WTC11 (cell line): ENCODE data around the gene PHACTR3. TPM values are rescaled to one million over a fixed set of nuclear protein-coding genes. Genes with fewer than 3 reads are reported as not detected.

Source experiments
- ATAC-seq: fragments of 200-7000 bp; cut with Tn5 transposase; 2 replicates; pipeline ENCODE4 v1.10.0; 2021; ENCODE audit warnings: mild to moderate bottlenecking, moderate library complexity
- CTCF ChIA-PET: fragments of 300-600 bp; sonication (Branson Sonifier 250); formaldehyde crosslinking; loops from one replicate; lab custom pipeline; 2021; ENCODE audit warnings: antibody characterized with exemption; lab: Charles Lee
- POLR2A ChIA-PET: fragments of 350-600 bp; sonication (Branson Sonifier 250); formaldehyde crosslinking; loops from one replicate; lab custom pipeline; 2021; ENCODE audit warnings: antibody characterized with exemption; lab: Charles Lee
- DNase-seq: peaks from one replicate; pipeline ENCODE4 v3.0.0; 2021; ENCODE audit warnings: low spot score
- H3K27ac Mint-ChIP-seq: 2 replicates; pipeline ENCODE4 v1.8.0; 2021; ENCODE audit warnings: mixed read lengths
- H3K27me3 Mint-ChIP-seq: 2 replicates; pipeline ENCODE4 v1.8.0; 2021; ENCODE audit warnings: low read depth, mild to moderate bottlenecking, moderate library complexity, mixed read lengths
- H3K36me3 Mint-ChIP-seq: 2 replicates; pipeline ENCODE4 v1.8.0; 2021; ENCODE audit warnings: mixed read lengths
- H3K4me1 Mint-ChIP-seq: 2 replicates; pipeline ENCODE4 v1.8.0; 2022; ENCODE audit warnings: mixed read lengths
- H3K4me3 Mint-ChIP-seq: 2 replicates; pipeline ENCODE4 v1.8.0; 2021; ENCODE audit warnings: mild to moderate bottlenecking, moderate library complexity, mixed read lengths
- H3K9me3 Mint-ChIP-seq: 2 replicates; pipeline ENCODE4 v1.8.0; 2021; ENCODE audit warnings: mixed read lengths
- ESRRA ChIP-seq: sonication (generic); formaldehyde crosslinking; IDR thresholded peaks from 2 replicates; pipeline ENCODE4 v1.8.1; 2022; ENCODE audit warnings: mild to moderate bottlenecking, missing genetic modification reagents, borderline replicate concordance
- GABPB1 ChIP-seq: sonication (generic); formaldehyde crosslinking; IDR thresholded peaks from 2 replicates; pipeline ENCODE4 v1.8.1; 2023; ENCODE audit warnings: mild to moderate bottlenecking, missing genetic modification reagents
- NR1H2 ChIP-seq: sonication (generic); formaldehyde crosslinking; IDR thresholded peaks from 2 replicates; pipeline ENCODE4 v1.9.0; 2021; ENCODE audit warnings: mild to moderate bottlenecking, moderate library complexity, missing genetic modification reagents
- RELA ChIP-seq: sonication (generic); formaldehyde crosslinking; IDR thresholded peaks from 2 replicates; pipeline ENCODE4 v1.8.1; 2022; ENCODE audit warnings: missing genetic modification reagents, mild to moderate bottlenecking, borderline replicate concordance
- TEAD1 ChIP-seq: sonication (generic); formaldehyde crosslinking; IDR thresholded peaks from 2 replicates; pipeline ENCODE4 v1.8.0; 2022; ENCODE audit warnings: mild to moderate bottlenecking, missing genetic modification reagents
- ZBTB21 ChIP-seq: sonication (generic); formaldehyde crosslinking; IDR thresholded peaks from 2 replicates; pipeline ENCODE4 v1.8.1; 2023; ENCODE audit warnings: mild to moderate bottlenecking, missing genetic modification reagents, borderline replicate concordance
- ZNF317 ChIP-seq: sonication (generic); formaldehyde crosslinking; IDR thresholded peaks from 2 replicates; pipeline ENCODE4 v1.8.1; 2023; ENCODE audit warnings: low read depth, mild to moderate bottlenecking, moderate library complexity, missing genetic modification reagents, borderline replicate concordance
- total RNA-seq: library from RNA; stranded (reverse); gene quantifications from 3 replicates; pipeline ENCODE4 v1.2.3, GENCODE V29; 2021
- TF ChIP-seq, protein P1 (sequence below): sonication (generic); formaldehyde crosslinking; IDR thresholded peaks from 2 replicates; pipeline ENCODE4 v1.8.0; 2022; ENCODE audit warnings: mild to moderate bottlenecking, missing genetic modification reagents
- TF ChIP-seq, protein P2 (sequence below): sonication (generic); formaldehyde crosslinking; IDR thresholded peaks from 2 replicates; pipeline ENCODE4 v1.8.0; 2023; ENCODE audit warnings: missing genetic modification reagents
- TF ChIP-seq, protein P3 (sequence below): fragments of 200-600 bp; IDR thresholded peaks from 2 replicates; pipeline ENCODE4 v1.8.0; 2022; ENCODE audit warnings: antibody characterized with exemption
- TF ChIP-seq, protein P4 (sequence below): sonication (generic); formaldehyde crosslinking; IDR thresholded peaks from 2 replicates; pipeline ENCODE4 v1.8.1; 2023; ENCODE audit warnings: mild to moderate bottlenecking, missing genetic modification reagents, moderate library complexity
- TF ChIP-seq, protein P5 (sequence below): sonication (generic); formaldehyde crosslinking; IDR thresholded peaks from 2 replicates; pipeline ENCODE4 v1.8.0; 2022; ENCODE audit warnings: mild to moderate bottlenecking, missing genetic modification reagents
- TF ChIP-seq, protein P6 (sequence below): sonication (generic); formaldehyde crosslinking; conservative IDR thresholded peaks from 2 replicates; pipeline ENCODE4 v1.8.1; 2023; ENCODE audit warnings: mild to moderate bottlenecking, low read depth, missing genetic modification reagents, moderate library complexity

PHACTR3 gene
- total RNA-seq, 1 experiment from 2014 or later, result 0.28 TPM

DNA sequence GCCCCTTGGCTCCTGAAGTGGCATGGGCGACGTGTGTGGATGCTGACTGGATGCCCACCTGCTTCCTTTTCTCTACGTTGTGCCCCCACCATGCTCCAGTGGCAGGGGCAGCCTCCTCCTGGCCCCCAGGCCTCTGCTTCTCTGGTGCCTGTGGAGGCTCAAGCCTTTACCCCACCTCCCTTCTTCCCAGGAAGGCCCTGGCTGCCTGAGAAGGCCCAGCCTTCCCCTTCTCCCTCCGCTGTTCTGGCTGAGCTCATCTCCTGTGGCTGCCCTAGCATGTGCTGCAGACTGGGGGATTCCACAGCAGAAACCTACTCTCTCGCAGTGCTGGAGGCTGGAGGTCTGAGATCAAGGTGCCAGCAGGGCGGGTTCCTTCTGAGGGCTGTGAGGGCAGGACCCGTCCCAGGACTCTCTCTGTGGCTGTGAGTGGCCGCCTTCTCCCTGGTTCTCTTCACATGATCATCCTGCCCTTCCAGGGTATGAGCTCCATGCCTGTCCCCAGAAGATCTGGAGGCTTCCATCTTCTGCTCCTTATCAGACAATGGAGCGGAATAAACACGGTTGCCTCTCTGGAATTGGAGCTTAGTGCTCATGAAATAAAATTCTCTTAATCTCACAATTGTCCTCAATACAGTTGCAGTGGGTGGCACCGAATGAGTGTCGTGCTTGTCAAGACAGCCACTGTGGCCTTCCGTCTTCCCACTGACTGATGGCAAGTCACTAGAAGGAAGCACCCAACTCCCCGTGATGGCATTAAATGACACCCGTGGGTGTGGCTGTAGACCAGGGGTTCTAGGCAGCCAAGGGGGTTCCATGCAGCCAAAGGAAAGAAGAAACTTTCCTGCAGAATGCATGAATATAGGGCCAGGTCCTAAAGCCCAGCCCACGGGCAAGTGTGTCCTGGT, 25.1 kb downstream of the PHACTR3 start:
- H3K4me1 Mint-ChIP-seq, result no peaks in the 10 kb centered on the region
- CTCF ChIA-PET, result interaction anchor here (0.6 to 0.8 kb wide), 2 partner anchors 33 to 120 kb away, joined by 3 read pairs; no protein-coding TSS in a partner anchor
- peaks cover 60% of the 10 kb centered on the region for H3K27me3 Mint-ChIP-seq
- H3K4me3 Mint-ChIP-seq, result no peak overlapping the region
- no peak overlapping the region for H3K27ac Mint-ChIP-seq
- DNase-seq (no peak), ATAC-seq (no peak)
- H3K36me3 Mint-ChIP-seq, result no peaks in the 10 kb centered on the region
- H3K9me3 Mint-ChIP-seq, result peaks cover 21% of the 10 kb centered on the region
- TF ChIP-seq, protein P1, sequence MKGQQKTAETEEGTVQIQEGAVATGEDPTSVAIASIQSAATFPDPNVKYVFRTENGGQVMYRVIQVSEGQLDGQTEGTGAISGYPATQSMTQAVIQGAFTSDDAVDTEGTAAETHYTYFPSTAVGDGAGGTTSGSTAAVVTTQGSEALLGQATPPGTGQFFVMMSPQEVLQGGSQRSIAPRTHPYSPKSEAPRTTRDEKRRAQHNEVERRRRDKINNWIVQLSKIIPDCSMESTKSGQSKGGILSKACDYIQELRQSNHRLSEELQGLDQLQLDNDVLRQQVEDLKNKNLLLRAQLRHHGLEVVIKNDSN (CRISPR knock-in tag), result no peak
- no peak for TF ChIP-seq ESRRA (CRISPR knock-in tag)
- TF ChIP-seq ZBTB21 (CRISPR knock-in tag), result no peak
- TF ChIP-seq, protein P2, sequence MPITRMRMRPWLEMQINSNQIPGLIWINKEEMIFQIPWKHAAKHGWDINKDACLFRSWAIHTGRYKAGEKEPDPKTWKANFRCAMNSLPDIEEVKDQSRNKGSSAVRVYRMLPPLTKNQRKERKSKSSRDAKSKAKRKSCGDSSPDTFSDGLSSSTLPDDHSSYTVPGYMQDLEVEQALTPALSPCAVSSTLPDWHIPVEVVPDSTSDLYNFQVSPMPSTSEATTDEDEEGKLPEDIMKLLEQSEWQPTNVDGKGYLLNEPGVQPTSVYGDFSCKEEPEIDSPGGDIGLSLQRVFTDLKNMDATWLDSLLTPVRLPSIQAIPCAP (CRISPR knock-in tag), result no peak
- no peak for TF ChIP-seq RELA (CRISPR knock-in tag)
- no peak for TF ChIP-seq GABPB1 (CRISPR knock-in tag)
- TF ChIP-seq, protein P3, sequence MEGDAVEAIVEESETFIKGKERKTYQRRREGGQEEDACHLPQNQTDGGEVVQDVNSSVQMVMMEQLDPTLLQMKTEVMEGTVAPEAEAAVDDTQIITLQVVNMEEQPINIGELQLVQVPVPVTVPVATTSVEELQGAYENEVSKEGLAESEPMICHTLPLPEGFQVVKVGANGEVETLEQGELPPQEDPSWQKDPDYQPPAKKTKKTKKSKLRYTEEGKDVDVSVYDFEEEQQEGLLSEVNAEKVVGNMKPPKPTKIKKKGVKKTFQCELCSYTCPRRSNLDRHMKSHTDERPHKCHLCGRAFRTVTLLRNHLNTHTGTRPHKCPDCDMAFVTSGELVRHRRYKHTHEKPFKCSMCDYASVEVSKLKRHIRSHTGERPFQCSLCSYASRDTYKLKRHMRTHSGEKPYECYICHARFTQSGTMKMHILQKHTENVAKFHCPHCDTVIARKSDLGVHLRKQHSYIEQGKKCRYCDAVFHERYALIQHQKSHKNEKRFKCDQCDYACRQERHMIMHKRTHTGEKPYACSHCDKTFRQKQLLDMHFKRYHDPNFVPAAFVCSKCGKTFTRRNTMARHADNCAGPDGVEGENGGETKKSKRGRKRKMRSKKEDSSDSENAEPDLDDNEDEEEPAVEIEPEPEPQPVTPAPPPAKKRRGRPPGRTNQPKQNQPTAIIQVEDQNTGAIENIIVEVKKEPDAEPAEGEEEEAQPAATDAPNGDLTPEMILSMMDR, result no peak
- TF ChIP-seq, protein P4, sequence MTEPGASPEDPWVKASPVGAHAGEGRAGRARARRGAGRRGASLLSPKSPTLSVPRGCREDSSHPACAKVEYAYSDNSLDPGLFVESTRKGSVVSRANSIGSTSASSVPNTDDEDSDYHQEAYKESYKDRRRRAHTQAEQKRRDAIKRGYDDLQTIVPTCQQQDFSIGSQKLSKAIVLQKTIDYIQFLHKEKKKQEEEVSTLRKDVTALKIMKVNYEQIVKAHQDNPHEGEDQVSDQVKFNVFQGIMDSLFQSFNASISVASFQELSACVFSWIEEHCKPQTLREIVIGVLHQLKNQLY, result no peak
- TF ChIP-seq, protein P5, sequence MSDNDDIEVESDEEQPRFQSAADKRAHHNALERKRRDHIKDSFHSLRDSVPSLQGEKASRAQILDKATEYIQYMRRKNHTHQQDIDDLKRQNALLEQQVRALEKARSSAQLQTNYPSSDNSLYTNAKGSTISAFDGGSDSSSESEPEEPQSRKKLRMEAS (CRISPR knock-in tag), result no peak
- no peak for TF ChIP-seq NR1H2 (CRISPR knock-in tag)
- no peak for TF ChIP-seq ZNF317 (CRISPR knock-in tag)
- TF ChIP-seq, protein P6, sequence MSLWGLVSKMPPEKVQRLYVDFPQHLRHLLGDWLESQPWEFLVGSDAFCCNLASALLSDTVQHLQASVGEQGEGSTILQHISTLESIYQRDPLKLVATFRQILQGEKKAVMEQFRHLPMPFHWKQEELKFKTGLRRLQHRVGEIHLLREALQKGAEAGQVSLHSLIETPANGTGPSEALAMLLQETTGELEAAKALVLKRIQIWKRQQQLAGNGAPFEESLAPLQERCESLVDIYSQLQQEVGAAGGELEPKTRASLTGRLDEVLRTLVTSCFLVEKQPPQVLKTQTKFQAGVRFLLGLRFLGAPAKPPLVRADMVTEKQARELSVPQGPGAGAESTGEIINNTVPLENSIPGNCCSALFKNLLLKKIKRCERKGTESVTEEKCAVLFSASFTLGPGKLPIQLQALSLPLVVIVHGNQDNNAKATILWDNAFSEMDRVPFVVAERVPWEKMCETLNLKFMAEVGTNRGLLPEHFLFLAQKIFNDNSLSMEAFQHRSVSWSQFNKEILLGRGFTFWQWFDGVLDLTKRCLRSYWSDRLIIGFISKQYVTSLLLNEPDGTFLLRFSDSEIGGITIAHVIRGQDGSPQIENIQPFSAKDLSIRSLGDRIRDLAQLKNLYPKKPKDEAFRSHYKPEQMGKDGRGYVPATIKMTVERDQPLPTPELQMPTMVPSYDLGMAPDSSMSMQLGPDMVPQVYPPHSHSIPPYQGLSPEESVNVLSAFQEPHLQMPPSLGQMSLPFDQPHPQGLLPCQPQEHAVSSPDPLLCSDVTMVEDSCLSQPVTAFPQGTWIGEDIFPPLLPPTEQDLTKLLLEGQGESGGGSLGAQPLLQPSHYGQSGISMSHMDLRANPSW (CRISPR knock-in tag), result no peak
- POLR2A ChIA-PET, result interaction anchor here (0.7 kb wide), 1 partner anchor 11 kb away, joined by 3 read pairs; no protein-coding TSS in a partner anchor

DNA sequence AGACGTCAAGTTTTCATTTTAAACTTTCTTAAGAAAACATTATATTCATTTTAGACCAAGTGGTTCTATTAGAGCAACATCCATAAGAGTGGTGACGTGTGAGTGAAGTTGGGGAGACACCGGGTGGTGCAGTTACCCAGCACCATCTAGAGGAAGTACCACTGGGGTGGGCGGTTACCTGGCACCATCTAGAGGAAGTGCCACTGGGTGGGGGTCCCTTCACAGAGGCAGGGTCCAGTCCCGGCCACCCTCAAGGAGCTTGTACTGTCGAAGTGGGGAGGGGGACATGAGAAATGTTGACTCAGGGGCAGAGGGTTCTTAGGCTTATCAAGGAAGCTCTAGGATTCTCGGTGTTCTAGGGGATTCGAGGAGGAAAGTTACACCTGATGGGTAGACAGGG, 26.2 kb downstream of the PHACTR3 start:
- ATAC-seq (no peak), DNase-seq (no peak)
- H3K27me3 Mint-ChIP-seq, result peaks cover 51% of the 10 kb centered on the region
- no peak overlapping the region for H3K27ac Mint-ChIP-seq
- no peaks in the 10 kb centered on the region for H3K36me3 Mint-ChIP-seq
- no peak overlapping the region for H3K4me3 Mint-ChIP-seq
- no peak for TF ChIP-seq TEAD1 (CRISPR knock-in tag)
- H3K9me3 Mint-ChIP-seq, result peaks cover 21% of the 10 kb centered on the region
- ChIA-PET CTCF (no interaction called here), POLR2A (no interaction called here)
- no peaks in the 10 kb centered on the region; the same call in 1 of the 2 replicates for H3K4me1 Mint-ChIP-seq
